HEK293 (cell line): ENCODE measurements around the gene IST1.
A peak's percentile ranks its signal among the peaks of the same experiment; 100 is the strongest.

ENCODE experiments used
- CTCF ChIA-PET: fragments of 350-600 bp; formaldehyde crosslinking; extraction: SDS; loops from one replicate; lab custom pipeline; 2021; ENCODE audit warnings: antibody characterized with exemption; lab: Yijun Ruan, JAX
- POLR2A ChIA-PET: fragments of 300-600 bp; formaldehyde crosslinking; extraction: SDS; loops from one replicate; lab custom pipeline; 2020; ENCODE audit warnings: antibody characterized with exemption, inconsistent platforms; lab: Yijun Ruan, JAX
- H3K27ac ChIP-seq: fragments of 200-500 bp; sonication (Bioruptor generic); 2 replicates; pipeline ENCODE4 v1.5.1; 2014; ENCODE audit warnings: low read depth, low read length, control low read depth, inconsistent platforms; ENCODE audit errors: extremely low read depth
- H3K36me3 ChIP-seq, 2 experiments: fragments of 200-500 bp in 1 of 2; sonication (Bioruptor generic) in 1 of 2; 1 replicate in 1 of 2; 2 replicates in 1 of 2; pipeline ENCODE4 v1.5.1; 2014 to 2017; ENCODE audit warnings: inconsistent platforms in 2 of 2, low read length in 2 of 2; ENCODE audit not compliant: control insufficient read depth in 2 of 2, insufficient read depth in 1 of 2
- H3K4me1 ChIP-seq: fragments of 200-500 bp; sonication (Bioruptor generic); 2 replicates; pipeline ENCODE4 v1.5.1; 2014; ENCODE audit warnings: mild to moderate bottlenecking, low read length, inconsistent platforms; ENCODE audit not compliant: control insufficient read depth, insufficient read depth
- H3K4me3 ChIP-seq: 2 replicates; pipeline ENCODE4 v1.5.1; 2011; ENCODE audit warnings: low read depth, mild to moderate bottlenecking, control low read depth, low read length, moderate library complexity
- H3K9me3 ChIP-seq: fragments of 200-500 bp; sonication (Bioruptor generic); 2 replicates; pipeline ENCODE4 v1.5.1; 2014; ENCODE audit warnings: low read depth, low read length, inconsistent platforms; ENCODE audit not compliant: control insufficient read depth, insufficient read depth
- GLIS2 ChIP-seq: fragments of 450-650 bp; formaldehyde crosslinking; IDR thresholded peaks from 2 replicates; pipeline ENCODE4 v1.5.1; 2016; ENCODE audit warnings: missing biosample characterization, missing genetic modification characterization
- KLF8 ChIP-seq: fragments of 450-650 bp; formaldehyde crosslinking; IDR thresholded peaks from 2 replicates; pipeline ENCODE4 v1.5.1; 2016; ENCODE audit warnings: missing biosample characterization, missing genetic modification characterization
- MEIS1 ChIP-seq: sonication (generic); formaldehyde crosslinking; IDR thresholded peaks from 2 replicates; pipeline ENCODE4 v1.8.1; 2022; ENCODE audit warnings: missing genetic modification reagents, mild to moderate bottlenecking, borderline replicate concordance
- SETDB1 ChIP-seq: IDR thresholded peaks from one replicate; pipeline ENCODE4 v1.6.1; 2017; ENCODE audit warnings: mild to moderate bottlenecking, low read length, moderate library complexity, mixed read lengths; ENCODE audit not compliant: insufficient read length
- SP7 ChIP-seq: fragments of 450-650 bp; formaldehyde crosslinking; IDR thresholded peaks from 2 replicates; pipeline ENCODE4 v1.5.1; 2016; ENCODE audit warnings: missing biosample characterization, missing genetic modification characterization
- ZFHX2 ChIP-seq: fragments of 450-650 bp; formaldehyde crosslinking; conservative IDR thresholded peaks from 2 replicates; pipeline ENCODE4 v1.5.1; 2016; ENCODE audit warnings: missing biosample characterization, missing genetic modification characterization
- ZFP3 ChIP-seq: fragments of 450-650 bp; formaldehyde crosslinking; IDR thresholded peaks from 2 replicates; pipeline ENCODE4 v1.5.1; 2016; ENCODE audit warnings: low read depth, missing biosample characterization, missing genetic modification characterization
- ZFP41 ChIP-seq: fragments of 450-650 bp; formaldehyde crosslinking; IDR thresholded peaks from 2 replicates; pipeline ENCODE4 v1.5.1; 2016; ENCODE audit warnings: missing biosample characterization, missing genetic modification characterization, borderline replicate concordance
- ZNF140 ChIP-seq: fragments of 450-650 bp; formaldehyde crosslinking; IDR thresholded peaks from 2 replicates; pipeline ENCODE4 v1.5.1; 2016; ENCODE audit warnings: missing biosample characterization, missing genetic modification characterization
- ZNF239 ChIP-seq: fragments of 450-650 bp; formaldehyde crosslinking; IDR thresholded peaks from 2 replicates; pipeline ENCODE4 v1.5.1; 2016; ENCODE audit warnings: missing biosample characterization, missing genetic modification characterization
- ZNF394 ChIP-seq: fragments of 450-650 bp; formaldehyde crosslinking; IDR thresholded peaks from 2 replicates; pipeline ENCODE4 v1.5.1; 2016; ENCODE audit warnings: missing biosample characterization, missing genetic modification characterization, mild to moderate bottlenecking, moderate library complexity, borderline replicate concordance
- ZNF404 ChIP-seq: fragments of 450-650 bp; formaldehyde crosslinking; IDR thresholded peaks from 2 replicates; pipeline ENCODE4 v1.5.1; 2017; ENCODE audit warnings: missing biosample characterization, missing genetic modification characterization
- ZNF426 ChIP-seq: fragments of 450-650 bp; formaldehyde crosslinking; IDR thresholded peaks from 2 replicates; pipeline ENCODE4 v1.5.1; 2017; ENCODE audit warnings: missing biosample characterization, missing genetic modification characterization, mild to moderate bottlenecking, inconsistent platforms, moderate library complexity
- ZNF560 ChIP-seq: fragments of 450-650 bp; formaldehyde crosslinking; IDR thresholded peaks from 2 replicates; pipeline ENCODE4 v1.5.1; 2017; ENCODE audit warnings: missing biosample characterization, missing genetic modification characterization, borderline replicate concordance
- ZNF629 ChIP-seq: fragments of 450-650 bp; formaldehyde crosslinking; IDR thresholded peaks from 2 replicates; pipeline ENCODE4 v1.5.1; 2017; ENCODE audit warnings: missing biosample characterization, missing genetic modification characterization
- TF ChIP-seq, protein P1 (sequence below): fragments of 450-650 bp; formaldehyde crosslinking; conservative IDR thresholded peaks from 2 replicates; pipeline ENCODE4 v1.5.1; 2016; ENCODE audit warnings: low read depth, missing biosample characterization, missing genetic modification characterization
- TF ChIP-seq, protein P2 (sequence below): fragments of 450-650 bp; formaldehyde crosslinking; IDR thresholded peaks from 2 replicates; pipeline ENCODE4 v1.5.1; 2016; ENCODE audit warnings: missing biosample characterization, missing genetic modification characterization, borderline replicate concordance
- TF ChIP-seq, protein P3 (sequence below): fragments of 450-650 bp; formaldehyde crosslinking; IDR thresholded peaks from 2 replicates; pipeline ENCODE4 v1.5.1; 2016; ENCODE audit warnings: missing biosample characterization, missing genetic modification characterization
- TF ChIP-seq, protein P4 (sequence below): fragments of 450-650 bp; formaldehyde crosslinking; IDR thresholded peaks from 2 replicates; pipeline ENCODE4 v1.5.1; 2017; ENCODE audit warnings: missing biosample characterization, missing genetic modification characterization
- TF ChIP-seq, protein P5 (sequence below): fragments of 450-650 bp; formaldehyde crosslinking; IDR thresholded peaks from 2 replicates; pipeline ENCODE4 v1.5.1; 2017; ENCODE audit warnings: missing biosample characterization, missing genetic modification characterization

IST1 gene

DNA sequence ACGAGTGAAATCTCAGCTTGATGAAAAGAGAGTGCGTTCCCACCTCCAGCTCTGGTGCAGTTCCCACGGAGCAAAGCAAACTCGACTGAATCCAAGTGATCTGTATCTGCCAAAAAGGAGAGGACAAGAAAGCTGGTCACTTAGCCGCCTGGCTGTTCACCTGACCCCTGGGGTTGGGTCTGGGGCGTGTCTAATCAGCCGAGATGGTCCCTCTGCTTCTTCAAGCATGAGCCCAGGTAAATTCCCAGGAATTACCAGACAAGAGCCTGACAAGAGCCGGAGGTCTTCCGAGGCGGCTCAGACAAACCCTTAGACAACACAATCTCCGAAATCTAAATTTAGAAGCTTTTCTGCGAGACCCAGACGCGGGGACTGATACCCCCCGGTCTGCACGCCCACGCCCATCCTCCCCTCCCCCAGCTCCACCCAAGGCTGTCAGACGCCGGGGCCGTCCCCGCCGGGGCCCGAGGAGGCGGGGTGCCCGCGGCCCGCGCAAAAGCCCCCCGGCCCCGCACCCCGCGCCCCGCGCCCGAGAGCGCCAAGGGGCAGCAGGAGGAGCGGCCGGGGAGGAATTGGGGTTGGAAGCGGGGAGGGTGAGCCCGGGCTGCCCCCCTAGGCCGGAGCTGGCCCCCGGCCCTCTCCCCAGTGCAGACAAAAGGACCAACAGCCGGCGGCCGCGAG lies 12.0 kb upstream of the IST1 start (continued):
- no peak for TF ChIP-seq ZNF560
- TF ChIP-seq ZNF426 (tag by site-specific recombination), result no peak
- TF ChIP-seq, protein P1, sequence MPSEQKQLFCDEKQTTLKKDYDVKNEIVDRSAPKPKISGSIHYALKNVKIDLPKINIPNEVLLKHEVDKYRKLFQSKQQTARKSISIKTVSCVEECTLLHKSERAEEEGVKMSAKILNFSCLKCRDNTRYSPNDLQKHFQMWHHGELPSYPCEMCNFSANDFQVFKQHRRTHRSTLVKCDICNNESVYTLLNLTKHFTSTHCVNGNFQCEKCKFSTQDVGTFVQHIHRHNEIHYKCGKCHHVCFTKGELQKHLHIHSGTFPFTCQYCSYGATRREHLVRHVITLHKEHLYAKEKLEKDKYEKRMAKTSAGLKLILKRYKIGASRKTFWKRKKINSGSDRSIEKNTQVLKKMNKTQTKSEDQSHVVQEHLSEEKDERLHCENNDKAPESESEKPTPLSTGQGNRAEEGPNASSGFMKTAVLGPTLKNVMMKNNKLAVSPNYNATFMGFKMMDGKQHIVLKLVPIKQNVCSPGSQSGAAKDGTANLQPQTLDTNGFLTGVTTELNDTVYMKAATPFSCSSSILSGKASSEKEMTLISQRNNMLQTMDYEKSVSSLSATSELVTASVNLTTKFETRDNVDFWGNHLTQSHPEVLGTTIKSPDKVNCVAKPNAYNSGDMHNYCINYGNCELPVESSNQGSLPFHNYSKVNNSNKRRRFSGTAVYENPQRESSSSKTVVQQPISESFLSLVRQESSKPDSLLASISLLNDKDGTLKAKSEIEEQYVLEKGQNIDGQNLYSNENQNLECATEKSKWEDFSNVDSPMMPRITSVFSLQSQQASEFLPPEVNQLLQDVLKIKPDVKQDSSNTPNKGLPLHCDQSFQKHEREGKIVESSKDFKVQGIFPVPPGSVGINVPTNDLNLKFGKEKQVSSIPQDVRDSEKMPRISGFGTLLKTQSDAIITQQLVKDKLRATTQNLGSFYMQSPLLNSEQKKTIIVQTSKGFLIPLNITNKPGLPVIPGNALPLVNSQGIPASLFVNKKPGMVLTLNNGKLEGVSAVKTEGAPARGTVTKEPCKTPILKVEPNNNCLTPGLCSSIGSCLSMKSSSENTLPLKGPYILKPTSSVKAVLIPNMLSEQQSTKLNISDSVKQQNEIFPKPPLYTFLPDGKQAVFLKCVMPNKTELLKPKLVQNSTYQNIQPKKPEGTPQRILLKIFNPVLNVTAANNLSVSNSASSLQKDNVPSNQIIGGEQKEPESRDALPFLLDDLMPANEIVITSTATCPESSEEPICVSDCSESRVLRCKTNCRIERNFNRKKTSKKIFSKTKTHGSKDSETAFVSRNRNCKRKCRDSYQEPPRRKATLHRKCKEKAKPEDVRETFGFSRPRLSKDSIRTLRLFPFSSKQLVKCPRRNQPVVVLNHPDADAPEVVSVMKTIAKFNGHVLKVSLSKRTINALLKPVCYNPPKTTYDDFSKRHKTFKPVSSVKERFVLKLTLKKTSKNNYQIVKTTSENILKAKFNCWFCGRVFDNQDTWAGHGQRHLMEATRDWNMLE, result no peak
- no peak for TF ChIP-seq SETDB1
- no peak for TF ChIP-seq ZNF404 (tag by site-specific recombination)
- TF ChIP-seq ZNF629 (tag by site-specific recombination), result no peak
- TF ChIP-seq, protein P2, sequence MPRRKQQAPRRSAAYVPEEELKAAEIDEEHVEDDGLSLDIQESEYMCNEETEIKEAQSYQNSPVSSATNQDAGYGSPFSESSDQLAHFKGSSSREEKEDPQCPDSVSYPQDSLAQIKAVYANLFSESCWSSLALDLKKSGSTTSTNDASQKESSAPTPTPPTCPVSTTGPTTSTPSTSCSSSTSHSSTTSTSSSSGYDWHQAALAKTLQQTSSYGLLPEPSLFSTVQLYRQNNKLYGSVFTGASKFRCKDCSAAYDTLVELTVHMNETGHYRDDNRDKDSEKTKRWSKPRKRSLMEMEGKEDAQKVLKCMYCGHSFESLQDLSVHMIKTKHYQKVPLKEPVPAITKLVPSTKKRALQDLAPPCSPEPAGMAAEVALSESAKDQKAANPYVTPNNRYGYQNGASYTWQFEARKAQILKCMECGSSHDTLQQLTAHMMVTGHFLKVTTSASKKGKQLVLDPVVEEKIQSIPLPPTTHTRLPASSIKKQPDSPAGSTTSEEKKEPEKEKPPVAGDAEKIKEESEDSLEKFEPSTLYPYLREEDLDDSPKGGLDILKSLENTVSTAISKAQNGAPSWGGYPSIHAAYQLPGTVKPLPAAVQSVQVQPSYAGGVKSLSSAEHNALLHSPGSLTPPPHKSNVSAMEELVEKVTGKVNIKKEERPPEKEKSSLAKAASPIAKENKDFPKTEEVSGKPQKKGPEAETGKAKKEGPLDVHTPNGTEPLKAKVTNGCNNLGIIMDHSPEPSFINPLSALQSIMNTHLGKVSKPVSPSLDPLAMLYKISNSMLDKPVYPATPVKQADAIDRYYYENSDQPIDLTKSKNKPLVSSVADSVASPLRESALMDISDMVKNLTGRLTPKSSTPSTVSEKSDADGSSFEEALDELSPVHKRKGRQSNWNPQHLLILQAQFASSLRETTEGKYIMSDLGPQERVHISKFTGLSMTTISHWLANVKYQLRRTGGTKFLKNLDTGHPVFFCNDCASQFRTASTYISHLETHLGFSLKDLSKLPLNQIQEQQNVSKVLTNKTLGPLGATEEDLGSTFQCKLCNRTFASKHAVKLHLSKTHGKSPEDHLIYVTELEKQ (tag by site-specific recombination), result no peak
- TF ChIP-seq, protein P3, sequence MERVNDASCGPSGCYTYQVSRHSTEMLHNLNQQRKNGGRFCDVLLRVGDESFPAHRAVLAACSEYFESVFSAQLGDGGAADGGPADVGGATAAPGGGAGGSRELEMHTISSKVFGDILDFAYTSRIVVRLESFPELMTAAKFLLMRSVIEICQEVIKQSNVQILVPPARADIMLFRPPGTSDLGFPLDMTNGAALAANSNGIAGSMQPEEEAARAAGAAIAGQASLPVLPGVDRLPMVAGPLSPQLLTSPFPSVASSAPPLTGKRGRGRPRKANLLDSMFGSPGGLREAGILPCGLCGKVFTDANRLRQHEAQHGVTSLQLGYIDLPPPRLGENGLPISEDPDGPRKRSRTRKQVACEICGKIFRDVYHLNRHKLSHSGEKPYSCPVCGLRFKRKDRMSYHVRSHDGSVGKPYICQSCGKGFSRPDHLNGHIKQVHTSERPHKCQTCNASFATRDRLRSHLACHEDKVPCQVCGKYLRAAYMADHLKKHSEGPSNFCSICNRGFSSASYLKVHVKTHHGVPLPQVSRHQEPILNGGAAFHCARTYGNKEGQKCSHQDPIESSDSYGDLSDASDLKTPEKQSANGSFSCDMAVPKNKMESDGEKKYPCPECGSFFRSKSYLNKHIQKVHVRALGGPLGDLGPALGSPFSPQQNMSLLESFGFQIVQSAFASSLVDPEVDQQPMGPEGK (tag by site-specific recombination), result peak; percentile 21
- peak; percentile 75; the same call in 1 of the 2 replicates for TF ChIP-seq KLF8
- TF ChIP-seq, protein P4, sequence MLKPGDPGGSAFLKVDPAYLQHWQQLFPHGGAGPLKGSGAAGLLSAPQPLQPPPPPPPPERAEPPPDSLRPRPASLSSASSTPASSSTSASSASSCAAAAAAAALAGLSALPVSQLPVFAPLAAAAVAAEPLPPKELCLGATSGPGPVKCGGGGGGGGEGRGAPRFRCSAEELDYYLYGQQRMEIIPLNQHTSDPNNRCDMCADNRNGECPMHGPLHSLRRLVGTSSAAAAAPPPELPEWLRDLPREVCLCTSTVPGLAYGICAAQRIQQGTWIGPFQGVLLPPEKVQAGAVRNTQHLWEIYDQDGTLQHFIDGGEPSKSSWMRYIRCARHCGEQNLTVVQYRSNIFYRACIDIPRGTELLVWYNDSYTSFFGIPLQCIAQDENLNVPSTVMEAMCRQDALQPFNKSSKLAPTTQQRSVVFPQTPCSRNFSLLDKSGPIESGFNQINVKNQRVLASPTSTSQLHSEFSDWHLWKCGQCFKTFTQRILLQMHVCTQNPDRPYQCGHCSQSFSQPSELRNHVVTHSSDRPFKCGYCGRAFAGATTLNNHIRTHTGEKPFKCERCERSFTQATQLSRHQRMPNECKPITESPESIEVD, result no peak
- peak; percentile 39 for TF ChIP-seq ZFHX2 (tag by site-specific recombination)

DNA sequence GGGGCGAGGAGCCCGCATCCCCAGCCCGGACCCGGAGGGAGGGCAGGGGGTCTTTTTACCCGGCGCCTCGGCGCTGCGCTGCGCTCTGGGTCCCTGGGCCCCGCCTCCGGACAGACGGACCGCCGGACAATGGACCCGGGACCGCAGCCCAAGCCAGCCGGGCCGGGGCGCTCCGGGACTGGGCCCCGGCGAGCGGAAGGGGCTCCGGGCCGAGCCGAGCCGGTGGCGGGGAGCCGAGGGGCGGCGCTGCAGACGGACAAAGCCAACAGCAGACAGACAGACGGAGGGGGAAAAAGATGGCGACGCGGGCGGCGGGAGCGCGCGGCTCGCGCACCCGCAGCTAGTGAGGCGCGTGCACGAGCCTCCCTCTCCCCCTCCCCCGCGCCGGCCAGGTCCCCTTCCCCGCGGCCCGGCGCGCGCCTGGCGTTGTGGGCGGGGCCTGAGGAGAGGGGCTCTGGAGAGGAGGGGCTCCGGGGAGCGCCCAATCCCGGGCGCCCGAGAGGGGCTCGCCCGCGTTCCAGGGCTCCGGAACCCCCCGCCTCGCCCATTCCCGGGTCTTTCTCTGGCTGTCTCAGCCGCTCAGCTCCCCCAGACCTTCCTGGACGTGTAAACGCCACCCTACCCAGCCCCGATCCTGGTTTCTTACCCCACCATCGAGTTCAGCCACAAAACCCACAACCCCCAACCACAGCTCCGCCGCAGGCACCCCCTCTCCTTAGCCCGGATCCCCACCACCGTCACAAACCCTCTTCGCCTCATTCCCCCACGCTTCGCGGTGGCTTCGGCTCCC lies 11.3 kb upstream of the IST1 start, which contains the start of gene ZNF821:
Gene ZNF821 (minus strand): TSS at position 334 of the 790 bp plus-strand sequence. CDS start 4,236 bp downstream, outside the sequence.
- Histone ChIP-seq H3K4me1 (0 out of 2 replicates have a peak, but pooled peaks cover 2% of the 10 kb centered on the region), H3K9me3 (no peaks in the 10 kb centered on the region), H3K36me3 (peaks cover 6 to 24% of the 10 kb centered on the region in 2 experiments), H3K27ac (peak within 1 kb of the TSS; percentile 89), H3K4me3 (peak within 1 kb of the TSS; percentile 82)
- ChIA-PET CTCF (interaction anchor here (0.6 to 5.4 kb wide), 13 partner anchors 8 to 932 kb away, joined by 3 to 59 read pairs (median 3); no protein-coding TSS in a partner anchor), POLR2A (interaction anchor here (0.8 to 2.8 kb wide), 5 partner anchors 10 to 386 kb away, joined by 3 to 51 read pairs (median 5); partner anchors contain the start of genes AP1G1 and IST1)
- no peak for TF ChIP-seq ZFP3 (tag by site-specific recombination)
- no peak for TF ChIP-seq ZNF239 (tag by site-specific recombination)
- no peak for TF ChIP-seq ZNF394 (tag by site-specific recombination)
- no peak for TF ChIP-seq ZFP41
- TF ChIP-seq, protein P5, sequence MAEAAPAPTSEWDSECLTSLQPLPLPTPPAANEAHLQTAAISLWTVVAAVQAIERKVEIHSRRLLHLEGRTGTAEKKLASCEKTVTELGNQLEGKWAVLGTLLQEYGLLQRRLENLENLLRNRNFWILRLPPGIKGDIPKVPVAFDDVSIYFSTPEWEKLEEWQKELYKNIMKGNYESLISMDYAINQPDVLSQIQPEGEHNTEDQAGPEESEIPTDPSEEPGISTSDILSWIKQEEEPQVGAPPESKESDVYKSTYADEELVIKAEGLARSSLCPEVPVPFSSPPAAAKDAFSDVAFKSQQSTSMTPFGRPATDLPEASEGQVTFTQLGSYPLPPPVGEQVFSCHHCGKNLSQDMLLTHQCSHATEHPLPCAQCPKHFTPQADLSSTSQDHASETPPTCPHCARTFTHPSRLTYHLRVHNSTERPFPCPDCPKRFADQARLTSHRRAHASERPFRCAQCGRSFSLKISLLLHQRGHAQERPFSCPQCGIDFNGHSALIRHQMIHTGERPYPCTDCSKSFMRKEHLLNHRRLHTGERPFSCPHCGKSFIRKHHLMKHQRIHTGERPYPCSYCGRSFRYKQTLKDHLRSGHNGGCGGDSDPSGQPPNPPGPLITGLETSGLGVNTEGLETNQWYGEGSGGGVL (tag by site-specific recombination), result peak; percentile 97
- peak; percentile 87 for TF ChIP-seq GLIS2
- peak; percentile 30; the same call in 1 of the 2 replicates for TF ChIP-seq SP7 (tag by site-specific recombination)
- TF ChIP-seq ZNF140, result no peak
- no peak for TF ChIP-seq MEIS1
